Renal cortex interstitium (tissue), 11 donors: ENCODE results near the gene JMY. TPM values are rescaled to one million over a fixed set of nuclear protein-coding genes. Genes with fewer than 3 reads are reported as not detected.

Experiments
- DNase-seq, 11 donors: peaks; one replicate each; pipeline ENCODE4 v3.0.0-alpha.2; 2013; ENCODE audit warnings: low read depth in 9 of 11, low spot score in 4 of 11; ENCODE audit errors: extremely low read depth in 1 of 11
- polyA plus RNA-seq, 3 donors: library from polyadenylated mRNA; unstranded; fragments of 120-200 nt; gene quantifications; one replicate each; pipeline ENCODE4 v1.2.1, GENCODE V29; 2013; ENCODE audit not compliant: insufficient read length in 3 of 3

Gene JMY
- polyA plus RNA-seq, 3 donors: 24.6 to 32.2 (median 30.3) TPM

DNA sequence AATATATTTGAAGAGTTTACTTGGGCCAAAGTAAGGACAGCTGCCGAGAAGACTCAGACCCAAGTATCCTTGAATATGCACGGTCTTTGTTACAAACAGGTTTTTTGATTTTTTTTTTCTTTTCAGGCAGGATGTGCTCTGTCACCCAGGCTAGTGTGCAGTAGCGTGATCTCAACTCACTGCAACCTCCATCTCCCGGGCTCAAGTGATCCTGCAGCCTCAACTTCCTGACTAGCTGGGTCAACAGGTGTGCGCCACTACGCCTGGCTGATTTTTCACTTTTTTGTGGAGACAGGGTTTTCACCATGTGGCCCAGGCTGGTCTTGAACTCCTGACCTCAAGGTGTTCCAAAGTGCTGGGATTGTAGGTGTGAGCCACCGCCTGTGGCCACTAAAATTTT lies 27.4 kb downstream of the JMY start:
- no peak for DNase-seq

DNA sequence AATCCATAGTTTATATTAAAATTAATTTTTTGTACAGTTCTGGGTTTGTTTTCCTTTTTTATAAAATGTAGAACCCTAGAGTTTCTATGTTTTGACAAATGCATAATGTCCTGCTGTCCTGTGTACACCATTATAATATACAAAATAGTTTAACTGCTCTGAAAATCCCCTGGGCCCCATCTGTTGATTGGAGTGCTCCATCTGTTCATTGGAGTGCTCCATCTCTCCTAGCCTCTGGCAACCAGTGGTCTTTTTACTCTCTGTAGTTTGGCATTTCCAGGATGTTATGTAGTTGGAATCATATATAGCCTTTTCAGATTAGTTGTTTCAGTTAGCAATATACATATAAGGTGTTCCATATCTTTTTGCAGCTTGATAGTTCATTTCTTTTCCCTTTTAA lies 31.2 kb downstream of the JMY start:
- no peak for DNase-seq

DNA sequence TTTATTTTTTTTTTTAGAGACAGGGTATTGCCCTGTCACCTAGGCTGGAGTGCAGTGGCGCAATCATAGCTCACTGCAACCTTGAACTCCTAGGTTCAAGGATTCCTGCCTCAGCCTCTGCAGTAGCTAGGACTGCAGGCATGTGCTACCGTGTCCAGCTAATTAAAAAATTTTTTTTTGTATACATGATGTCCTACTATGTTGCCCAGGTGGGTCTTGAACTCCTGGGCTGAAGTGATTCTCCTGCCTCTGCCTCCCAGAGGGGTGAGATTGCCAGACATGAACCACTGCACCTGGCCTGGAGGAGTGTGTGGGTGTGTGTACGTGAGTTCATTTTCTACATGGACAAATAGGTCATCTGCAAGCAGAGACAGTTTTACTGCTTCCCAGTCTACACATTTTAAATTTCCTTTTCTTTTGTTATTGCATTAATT lies 33.8 kb downstream of the JMY start:
- DNase-seq: peak in 2 of 11 donors; percentile 3 to 7

DNA sequence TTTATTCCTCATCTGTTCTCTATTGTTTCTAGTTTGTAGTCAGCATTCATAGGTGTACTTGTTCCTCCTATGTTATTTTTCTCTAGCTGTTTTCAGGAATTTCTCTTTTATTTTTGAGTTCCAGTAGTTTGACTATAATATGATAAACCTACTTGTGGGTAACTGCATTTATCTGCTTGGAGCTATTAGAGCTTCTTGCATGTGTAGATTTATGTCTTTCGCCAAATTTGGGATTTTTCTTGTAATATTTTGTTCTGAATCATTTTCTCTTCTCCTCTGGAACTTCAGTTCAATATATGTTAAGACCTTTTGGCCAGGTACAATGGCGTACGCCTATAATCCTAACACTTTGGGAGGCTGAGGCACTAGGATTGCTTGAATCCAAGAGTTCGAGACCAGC lies 37.4 kb downstream of the JMY start:
- DNase-seq: no peak

DNA sequence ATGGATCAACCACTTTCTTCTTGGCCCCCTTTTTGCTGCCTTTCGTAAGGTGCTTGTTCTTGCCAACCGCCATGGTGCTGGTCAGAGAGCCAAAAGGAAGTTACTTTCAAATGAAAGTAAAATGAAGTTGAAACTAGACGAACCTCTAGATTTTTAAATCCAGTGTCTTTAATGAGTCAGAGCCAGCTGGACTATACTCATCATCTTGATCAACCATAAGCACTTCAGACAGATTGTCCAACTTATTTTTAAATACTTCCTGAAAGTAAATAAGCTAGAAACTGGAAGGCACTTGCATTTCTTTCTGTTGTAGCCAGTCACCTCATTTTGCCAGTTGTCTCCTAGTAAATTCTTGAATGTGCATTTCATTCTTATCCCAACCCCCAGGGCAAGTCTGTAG lies 48.9 kb downstream of the JMY start:
- no peak for DNase-seq

DNA sequence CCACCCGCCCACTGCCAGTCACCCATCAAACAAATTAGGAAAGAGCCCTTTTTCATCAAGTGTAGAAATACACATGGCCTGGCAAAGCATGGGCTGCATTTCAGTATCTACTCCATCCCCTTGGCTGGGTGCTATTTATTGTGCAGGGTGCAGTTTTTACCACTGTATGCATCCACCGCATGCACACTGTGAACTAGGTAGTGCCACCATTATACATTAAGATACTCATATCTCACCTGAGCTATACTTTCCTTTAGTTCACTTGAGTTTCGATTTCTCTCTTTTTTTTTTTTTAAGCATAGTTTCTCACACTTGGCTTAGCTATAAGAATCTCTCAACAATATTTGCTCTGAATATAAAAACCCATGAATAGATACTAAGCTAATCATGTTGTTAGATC lies 49.4 kb downstream of the JMY start:
- no peak for DNase-seq

DNA sequence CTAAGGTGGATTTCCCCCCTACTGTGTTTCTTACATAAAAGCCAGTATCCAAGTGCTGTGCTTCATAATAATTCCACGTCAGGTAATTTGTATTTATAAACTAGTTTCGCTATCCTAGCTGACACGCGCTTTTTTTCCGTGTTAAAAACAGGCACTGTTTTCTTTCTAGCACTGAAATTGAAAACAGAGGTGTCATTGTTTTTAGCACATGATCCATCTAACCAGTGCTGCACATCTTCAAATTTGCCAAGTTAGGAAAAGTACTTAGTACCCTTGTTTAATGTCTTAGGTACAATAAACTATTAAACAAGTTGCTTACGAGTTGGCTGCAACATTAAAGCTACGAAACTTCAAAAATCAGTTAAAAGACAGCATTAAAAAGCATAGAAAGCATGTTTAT lies 49.9 kb downstream of the JMY start:
- DNase-seq: no peak

DNA sequence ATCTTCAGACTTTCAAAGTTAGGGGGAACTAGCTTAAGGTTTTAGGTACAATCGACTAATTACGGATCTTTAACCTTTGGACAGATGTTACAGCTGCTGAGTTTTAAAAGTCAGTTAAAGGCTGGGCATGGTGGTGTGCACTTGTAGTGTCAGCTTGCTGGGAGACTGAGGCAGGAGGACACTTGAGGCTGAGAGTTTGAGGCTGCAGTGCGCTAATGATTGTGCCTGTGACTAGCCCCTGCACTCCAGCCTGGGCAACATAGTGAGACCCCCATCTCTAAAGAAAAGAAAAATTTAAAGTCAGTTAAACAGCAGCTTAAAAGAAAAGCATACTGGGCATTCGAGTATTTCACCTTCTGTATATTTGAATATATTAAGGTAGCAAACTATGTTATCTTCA lies 51.4 kb downstream of the JMY start:
- no peak for DNase-seq

DNA sequence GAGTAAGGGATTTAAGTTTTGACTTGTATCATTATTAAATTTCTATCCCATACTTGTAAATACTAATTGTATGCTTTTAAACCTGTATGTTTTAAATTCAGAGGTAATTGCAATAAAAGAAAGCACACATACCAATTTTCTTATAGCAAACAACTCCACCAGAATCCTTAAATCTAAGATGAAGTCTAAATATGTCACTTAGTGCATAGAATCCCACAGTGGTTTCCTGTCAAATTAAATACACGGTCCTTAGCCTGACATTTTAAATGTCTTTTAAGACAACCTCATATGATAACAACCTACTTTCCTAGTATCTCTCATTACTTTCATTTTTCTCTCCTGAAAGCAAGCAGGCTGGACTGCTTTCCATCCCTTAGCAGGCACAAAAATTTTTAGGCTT lies 52.0 kb downstream of the JMY start:
- DNase-seq: no peak

DNA sequence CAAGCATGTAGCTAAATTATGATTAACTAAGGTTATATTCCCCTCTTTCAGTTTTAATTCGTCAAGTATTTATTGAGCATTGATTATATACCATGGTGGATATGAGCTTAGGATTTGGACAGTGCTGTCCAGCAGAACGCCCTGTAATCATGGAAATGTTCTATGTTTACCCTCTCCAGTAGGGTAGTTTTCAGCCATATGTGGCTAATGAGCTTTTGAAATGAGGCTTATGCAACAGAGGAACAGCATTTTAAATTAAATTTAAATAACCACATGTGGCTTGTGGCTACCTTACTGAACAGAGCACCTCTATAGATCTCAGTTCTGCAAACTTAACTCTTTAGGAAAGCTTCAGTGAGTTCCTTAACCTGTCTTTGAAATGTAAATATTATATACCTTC lies 59.1 kb downstream of the JMY start:
- no peak for DNase-seq

DNA sequence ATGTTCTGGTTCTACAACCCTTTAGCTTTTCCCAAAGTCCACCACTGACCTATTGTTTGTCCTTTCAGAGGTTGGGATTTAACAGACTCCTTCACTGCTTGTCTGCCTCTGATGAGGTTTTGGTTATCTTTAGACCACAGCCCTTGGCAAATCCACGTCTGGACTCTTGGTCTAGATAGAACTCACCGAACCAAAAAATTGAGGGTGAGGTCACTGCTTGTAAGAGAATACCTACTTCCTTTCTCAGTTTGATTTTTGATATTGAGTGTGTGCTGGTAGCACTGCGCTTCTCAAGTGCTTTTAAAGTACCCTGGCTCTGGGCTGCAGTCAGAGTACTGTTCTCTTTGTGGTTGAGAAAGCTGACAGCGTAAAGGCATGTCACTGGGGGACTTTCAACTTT lies 61.7 kb downstream of the JMY start:
- DNase-seq: no peak

DNA sequence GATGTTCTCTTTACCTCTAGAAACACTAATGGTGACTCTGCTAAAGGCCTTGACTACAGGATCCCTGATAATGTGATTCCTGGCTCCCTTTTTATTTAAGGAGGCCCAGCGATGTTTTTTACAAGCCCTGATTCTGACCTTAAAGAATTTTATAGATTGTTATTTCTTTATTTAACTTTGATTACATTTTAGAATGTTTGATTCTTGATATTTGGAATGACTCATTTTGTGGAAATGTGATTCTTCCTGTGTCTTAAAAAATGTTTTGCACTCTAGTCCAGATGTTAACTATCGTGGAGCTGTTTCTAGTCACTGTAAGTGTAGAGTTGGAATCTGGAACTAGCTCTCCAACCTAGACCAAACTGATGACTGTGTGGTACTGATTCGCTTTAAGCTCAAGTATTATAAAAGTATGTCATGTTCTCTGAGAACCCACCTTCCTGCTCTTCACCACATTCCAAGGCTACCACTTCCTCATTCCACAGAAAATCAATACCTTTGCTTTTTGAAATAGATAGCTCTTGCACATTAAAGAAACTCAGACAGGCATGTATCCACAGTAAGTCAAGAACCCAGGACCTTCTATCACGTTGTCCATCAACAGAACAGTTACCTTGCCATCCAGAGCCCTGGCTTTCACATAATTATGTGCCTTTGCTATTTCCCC lies 65.2 kb downstream of the JMY start:
- DNase-seq: no peak

DNA sequence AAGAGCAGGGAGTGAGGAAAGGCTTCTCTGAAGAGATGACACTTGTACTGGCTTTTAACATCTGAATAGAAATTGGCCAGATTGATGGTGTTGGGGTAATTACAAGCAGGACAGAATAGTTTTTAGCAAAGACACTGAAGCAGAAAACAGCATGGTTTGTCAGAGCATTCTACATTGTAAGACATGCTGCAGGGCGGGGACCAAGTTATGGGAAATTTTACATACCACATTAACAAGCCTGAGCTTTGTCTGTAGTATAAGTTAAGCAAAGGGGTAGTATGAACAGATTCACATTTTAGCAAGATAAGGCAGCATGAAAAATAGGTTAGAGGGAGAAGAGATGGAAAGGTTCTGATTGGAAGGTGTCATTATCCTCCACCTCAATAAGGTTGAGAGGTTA lies 66.5 kb downstream of the JMY start:
- no peak for DNase-seq

DNA sequence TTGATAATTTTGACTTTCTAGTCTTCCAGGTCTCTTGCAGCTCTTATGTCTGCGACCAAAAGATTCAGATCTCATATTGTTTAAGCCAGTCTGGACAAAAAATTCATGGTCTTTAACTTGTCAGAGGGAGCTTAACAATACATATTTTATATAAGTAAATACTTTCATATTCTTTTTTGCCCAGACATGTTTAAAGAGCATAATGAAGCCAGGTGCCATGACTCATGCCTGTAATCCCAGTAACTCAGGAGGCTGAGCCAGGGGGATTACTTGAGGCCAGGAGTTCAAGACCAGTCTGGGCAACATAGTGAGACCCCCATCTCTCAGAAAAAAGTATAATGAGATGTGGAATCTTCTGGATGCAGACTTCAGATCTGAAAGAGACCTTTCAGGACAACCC lies 69.8 kb downstream of the JMY start:
- DNase-seq: no peak

DNA sequence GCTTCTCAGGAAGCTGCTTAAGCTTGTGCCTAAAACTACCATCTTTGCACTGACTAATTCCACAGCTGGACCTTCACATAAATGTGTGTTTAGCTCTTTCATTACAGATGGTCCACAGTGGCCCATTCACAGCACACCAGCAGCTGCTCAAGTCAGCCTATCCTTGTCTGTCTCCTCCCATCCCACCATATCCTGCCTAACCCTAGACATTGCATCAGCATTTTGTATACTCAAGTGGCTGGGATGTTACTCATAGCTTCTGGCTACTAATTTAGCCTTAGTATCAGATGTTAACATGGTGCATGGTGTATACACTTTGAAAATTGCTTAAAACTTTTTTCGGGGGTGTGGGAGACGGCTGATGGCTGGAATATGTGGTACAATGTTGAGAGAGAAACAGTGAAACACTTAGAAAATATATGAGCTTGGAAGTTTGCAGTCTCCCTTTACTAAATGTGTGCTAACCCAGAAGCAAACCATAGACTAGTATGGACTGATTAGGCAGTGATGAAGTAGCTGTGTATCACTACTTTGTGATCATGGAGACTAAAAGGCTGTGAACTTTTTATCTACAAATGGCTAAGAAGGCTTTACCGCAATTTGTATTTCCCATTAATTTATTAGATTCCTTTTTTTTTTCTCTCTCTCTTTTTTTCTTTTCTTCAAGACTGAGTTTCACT lies 83.1 kb downstream of the JMY start:
- no peak for DNase-seq

DNA sequence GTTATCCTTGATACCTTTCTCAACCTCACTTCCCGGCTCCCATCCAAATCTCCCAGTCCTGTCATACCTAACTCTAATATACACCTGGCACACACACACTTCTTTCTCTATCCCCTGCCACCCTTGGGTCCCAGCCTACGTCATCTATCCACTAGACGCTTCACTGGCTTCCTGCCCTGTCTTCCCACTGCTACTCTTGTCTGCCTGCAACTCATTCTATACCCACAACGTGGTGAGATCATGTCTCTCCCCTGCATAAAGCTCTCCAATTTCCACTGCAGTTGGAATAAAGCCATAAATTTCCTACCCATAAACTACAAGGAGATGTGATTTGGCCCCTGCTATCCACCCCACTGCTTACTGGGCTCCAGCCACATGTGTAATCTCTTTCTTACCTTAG lies 93.5 kb downstream of the JMY start:
- DNase-seq: no peak

DNA sequence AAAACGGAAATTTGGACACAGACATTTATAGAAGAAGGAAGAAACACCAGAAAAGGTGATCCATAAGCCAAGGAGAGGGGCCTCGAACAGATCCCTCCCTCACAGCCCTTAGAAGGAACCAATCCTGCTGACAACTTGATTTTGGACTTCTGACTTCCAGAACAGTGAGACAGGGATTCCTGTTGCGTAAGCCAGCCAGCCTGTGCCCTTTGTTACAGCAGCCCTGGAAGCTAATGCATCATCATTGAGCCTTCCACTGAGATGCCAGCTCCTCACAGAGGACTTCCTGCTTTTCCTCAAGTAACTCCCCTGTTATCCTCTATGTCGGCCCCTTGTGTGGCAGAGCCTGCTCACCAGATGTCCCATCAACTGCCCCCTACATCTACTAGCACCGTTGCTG lies 94.1 kb downstream of the JMY start:
- no peak for DNase-seq

DNA sequence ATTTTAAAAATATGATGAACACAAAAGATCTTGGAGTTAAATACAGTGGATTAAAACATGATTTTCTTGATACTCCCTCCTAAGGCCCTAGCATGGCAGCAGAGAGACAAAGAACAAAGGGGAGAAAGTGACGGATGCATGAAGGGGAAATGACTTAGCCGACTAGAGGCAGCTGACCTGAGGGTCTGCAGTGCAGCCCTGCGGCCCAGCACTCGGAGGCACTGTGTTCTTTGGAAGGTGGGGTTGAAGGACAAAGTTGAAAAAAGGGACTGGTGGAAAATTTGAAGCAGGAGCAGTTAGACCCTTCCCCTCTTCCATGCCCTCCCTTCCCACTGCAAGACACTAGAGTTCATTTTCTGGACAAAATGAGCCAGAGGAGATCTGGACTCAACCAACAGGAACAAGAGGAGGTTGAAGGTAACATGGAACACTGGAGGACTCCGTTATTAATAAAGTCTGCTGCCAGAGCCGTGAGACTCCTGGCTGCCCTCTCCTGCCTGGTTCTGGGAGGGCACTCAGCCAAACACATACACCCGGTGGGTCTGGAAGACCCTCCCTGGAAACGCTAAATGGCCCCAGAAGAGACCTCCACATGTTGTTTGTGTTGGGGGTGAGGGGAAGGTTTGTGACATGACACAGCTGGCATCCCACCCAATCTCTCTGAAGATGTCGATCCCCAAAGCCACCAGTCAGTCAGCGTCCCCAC lies 98.1 kb downstream of the JMY start:
- no peak for DNase-seq

DNA sequence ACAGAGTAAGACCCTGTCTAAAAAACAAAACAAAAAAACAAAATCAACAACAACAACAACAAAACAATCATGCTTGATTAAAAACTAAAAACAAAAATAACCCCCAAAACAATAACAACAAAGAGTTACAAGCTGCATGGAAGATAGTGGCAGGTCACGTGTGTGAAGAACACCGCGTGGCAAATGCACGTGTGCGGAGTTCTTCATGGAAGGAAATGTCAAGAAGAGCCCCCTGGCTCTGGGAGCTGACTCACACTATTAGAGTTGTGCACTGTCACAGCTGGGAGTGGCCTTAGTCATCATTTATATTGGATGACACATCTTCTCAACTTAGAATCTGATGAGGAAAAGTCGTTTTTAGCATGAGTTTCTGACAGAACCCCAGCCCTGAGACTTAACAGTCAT lies 110.5 kb downstream of the JMY start:
- no peak for DNase-seq

DNA sequence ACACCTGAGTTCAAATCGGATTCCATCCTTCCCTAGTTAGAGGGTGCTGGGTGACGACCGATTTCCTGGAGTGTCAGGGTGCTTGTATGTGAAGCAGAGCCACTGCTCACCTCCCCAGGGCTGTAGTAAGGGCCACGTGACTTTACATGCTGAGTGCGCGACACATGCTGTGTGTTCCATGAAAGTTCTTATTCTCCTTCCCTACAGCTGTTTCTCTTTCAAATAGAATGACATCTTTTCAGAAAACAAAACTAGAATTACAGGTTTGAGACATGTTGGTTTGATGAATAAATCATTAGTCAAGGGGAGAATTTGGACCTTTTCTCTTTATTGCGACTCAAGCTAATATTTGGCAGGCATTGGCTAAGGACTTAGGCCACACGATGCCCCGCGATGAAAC lies 113.1 kb downstream of the JMY start:
- DNase-seq: no peak

DNA sequence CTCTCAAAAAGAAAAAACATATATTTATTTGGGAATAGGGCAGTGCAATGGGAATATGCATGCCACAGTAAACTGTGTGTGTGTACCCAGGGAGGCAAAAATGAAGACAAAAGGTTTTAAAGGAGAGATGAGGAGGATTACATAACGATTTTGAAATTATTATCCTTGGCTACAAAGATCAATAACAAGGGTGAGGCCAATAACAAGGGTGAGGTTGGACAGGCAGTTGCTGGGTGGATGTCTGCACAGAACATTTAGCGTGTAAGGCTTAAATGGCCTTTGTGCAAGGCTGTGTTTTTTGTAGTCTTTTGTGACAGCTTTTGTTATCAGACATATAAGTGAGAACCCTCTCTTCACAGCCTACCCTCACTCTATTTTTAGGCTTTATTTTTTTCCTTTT lies 114.0 kb downstream of the JMY start:
- DNase-seq: no peak
